Activated naive CD4-positive, alpha-beta T cell treated with anti-CD3 and anti-CD28 coated beads for 36 hours (primary cell): ENCODE results near the gene ZNF318. TPM values are rescaled to one million over a fixed set of nuclear protein-coding genes. Genes with fewer than 3 reads are reported as not detected.

ENCODE experiments used
- CTCF ChIA-PET: fragments of 350-600 bp; sonication (Branson Sonifier 250); formaldehyde crosslinking; loops from one replicate; lab custom pipeline; 2021; ENCODE audit warnings: antibody characterized with exemption; lab: Charles Lee
- DNase-seq: peaks from one replicate; pipeline ENCODE4 v3.0.0-alpha.2; 2020
- H3K27ac Mint-ChIP-seq: one replicate; pipeline ENCODE4 v1.8.0; 2021; ENCODE audit warnings: mild to moderate bottlenecking, mixed read lengths
- H3K27me3 Mint-ChIP-seq: one replicate; pipeline ENCODE4 v1.8.0; 2021; ENCODE audit warnings: low read depth, mixed read lengths
- H3K36me3 Mint-ChIP-seq: one replicate; pipeline ENCODE4 v1.8.0; 2021; ENCODE audit warnings: low read depth, mixed read lengths
- H3K4me1 Mint-ChIP-seq: one replicate; pipeline ENCODE4 v1.8.0; 2021; ENCODE audit warnings: low read depth, mixed read lengths
- H3K4me3 Mint-ChIP-seq: one replicate; pipeline ENCODE4 v1.8.0; 2021; ENCODE audit warnings: mild to moderate bottlenecking, moderate library complexity, mixed read lengths
- H3K9me3 Mint-ChIP-seq: one replicate; pipeline ENCODE4 v1.8.0; 2021; ENCODE audit warnings: mixed read lengths
- intact Hi-C: fragments of 100-400 bp; cut with micrococcal nuclease; formaldehyde crosslinking; loops from one replicate; pipeline ENCODE4 v1.15.1; 2023
- total RNA-seq, 2 experiments: library from RNA; stranded (reverse); gene quantifications; one replicate each; pipeline ENCODE4 v1.2.3, GENCODE V29; 2021

The ZNF318 gene
- total RNA-seq, 2 experiments from 2014 or later = 9.3 to 9.9 TPM

GRCh38 chr6:43286456-43286979, 82.9 kb downstream of the ZNF318 start:
- DNase-seq = no peak
- Mint-ChIP-seq H3K27me3 (peaks cover 7% of the 10 kb centered on the region), H3K27ac (no peak overlapping the region), H3K36me3 (no peaks in the 10 kb centered on the region), H3K4me3 (no peak overlapping the region), H3K9me3 (no peaks in the 10 kb centered on the region), H3K4me1 (no peaks in the 10 kb centered on the region)
- CTCF ChIA-PET = no interaction called here
- intact Hi-C loops = no loop called here

Other genes starting within 250 kb of the ZNF318 start
- 10 to 100 TPM; 27.8 to 28.2 TPM for gene SRF, start 198.4 kb downstream of the ZNF318 start, total RNA-seq
- 10 to 100 TPM; 43.1 to 49.3 TPM for gene CUL9, start 187.5 kb downstream of the ZNF318 start, total RNA-seq
- 10 to 100 TPM; 59.7 to 59.8 TPM for gene DNPH1, start 140.2 kb downstream of the ZNF318 start, total RNA-seq
- gene TTBK1, start 126.2 kb downstream of the ZNF318 start, total RNA-seq = under 1 TPM in 1 of 2 experiments, not detected in 1; 0.02 TPM
- gene SLC22A7, start 71.4 kb downstream of the ZNF318 start, total RNA-seq = not detected
- 1 to 10 TPM; 2.9 to 3.1 TPM for gene CRIP3, start 60.8 kb downstream of the ZNF318 start, total RNA-seq
- gene ABCC10, start 57.9 kb upstream of the ZNF318 start, total RNA-seq = 10 to 100 TPM; 22.7 to 26.6 TPM
- under 1 TPM; 0.47 to 0.52 TPM for gene DLK2, start 85.9 kb upstream of the ZNF318 start, total RNA-seq
- 10 to 100 TPM; 23.0 to 24.6 TPM for gene TJAP1, start 107.9 kb upstream of the ZNF318 start, total RNA-seq
- under 1 TPM; 0.10 to 0.17 TPM for gene LRRC73, start 140.7 kb upstream of the ZNF318 start, total RNA-seq
- 10 to 100 TPM; 26.2 to 26.5 TPM for gene YIPF3, start 147.3 kb upstream of the ZNF318 start, total RNA-seq
- 10 to 100 TPM; 47.5 to 50.1 TPM for gene POLR1C, start 147.4 kb upstream of the ZNF318 start, total RNA-seq
- gene XPO5, start 206.4 kb upstream of the ZNF318 start, total RNA-seq = 10 to 100 TPM; 74.9 to 93.2 TPM
- gene POLH, start 206.5 kb upstream of the ZNF318 start, total RNA-seq = 10 to 100 TPM; 63.3 to 68.6 TPM